ENCODE results near the gene NPTX1. TPM values are rescaled to one million over a fixed set of nuclear protein-coding genes. Genes with fewer than 3 reads are reported as not detected.

Gene NPTX1
- total and polyA plus RNA-seq, 2 of the 13 experiments (the other 11 are each of a cell fraction or from before 2014, with no cell fraction given) = 0.01 TPM; not detected in 1

DNA sequence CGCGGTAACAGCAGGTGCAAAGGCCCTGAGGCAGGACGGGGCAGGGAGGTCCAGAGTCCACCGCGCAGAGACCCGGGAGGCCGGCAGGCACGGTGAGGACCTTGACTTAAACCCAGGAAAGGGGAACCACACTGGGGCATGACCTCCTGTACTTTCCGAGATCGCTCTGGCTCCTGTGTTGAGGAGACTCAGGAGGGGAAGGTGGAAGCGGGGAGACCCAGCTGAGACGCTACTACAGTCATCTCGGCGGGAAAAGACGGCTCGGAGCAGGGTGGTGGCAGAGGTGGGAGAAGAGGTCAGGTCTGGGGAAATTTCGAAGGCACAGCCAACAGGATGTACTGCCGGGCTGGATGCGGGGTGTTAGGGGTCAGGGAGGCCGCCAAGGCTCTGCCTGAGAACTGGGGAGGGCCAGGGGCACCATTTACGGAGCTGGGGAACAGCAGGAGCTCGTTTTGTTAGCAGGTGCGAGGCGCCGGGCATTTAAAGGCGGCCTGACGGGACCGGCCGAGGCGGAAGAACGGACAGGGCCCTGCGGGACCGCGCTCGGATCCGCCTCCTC is 22.3 kb downstream of the NPTX1 start (continued):
- TF ChIP-seq, protein P1, sequence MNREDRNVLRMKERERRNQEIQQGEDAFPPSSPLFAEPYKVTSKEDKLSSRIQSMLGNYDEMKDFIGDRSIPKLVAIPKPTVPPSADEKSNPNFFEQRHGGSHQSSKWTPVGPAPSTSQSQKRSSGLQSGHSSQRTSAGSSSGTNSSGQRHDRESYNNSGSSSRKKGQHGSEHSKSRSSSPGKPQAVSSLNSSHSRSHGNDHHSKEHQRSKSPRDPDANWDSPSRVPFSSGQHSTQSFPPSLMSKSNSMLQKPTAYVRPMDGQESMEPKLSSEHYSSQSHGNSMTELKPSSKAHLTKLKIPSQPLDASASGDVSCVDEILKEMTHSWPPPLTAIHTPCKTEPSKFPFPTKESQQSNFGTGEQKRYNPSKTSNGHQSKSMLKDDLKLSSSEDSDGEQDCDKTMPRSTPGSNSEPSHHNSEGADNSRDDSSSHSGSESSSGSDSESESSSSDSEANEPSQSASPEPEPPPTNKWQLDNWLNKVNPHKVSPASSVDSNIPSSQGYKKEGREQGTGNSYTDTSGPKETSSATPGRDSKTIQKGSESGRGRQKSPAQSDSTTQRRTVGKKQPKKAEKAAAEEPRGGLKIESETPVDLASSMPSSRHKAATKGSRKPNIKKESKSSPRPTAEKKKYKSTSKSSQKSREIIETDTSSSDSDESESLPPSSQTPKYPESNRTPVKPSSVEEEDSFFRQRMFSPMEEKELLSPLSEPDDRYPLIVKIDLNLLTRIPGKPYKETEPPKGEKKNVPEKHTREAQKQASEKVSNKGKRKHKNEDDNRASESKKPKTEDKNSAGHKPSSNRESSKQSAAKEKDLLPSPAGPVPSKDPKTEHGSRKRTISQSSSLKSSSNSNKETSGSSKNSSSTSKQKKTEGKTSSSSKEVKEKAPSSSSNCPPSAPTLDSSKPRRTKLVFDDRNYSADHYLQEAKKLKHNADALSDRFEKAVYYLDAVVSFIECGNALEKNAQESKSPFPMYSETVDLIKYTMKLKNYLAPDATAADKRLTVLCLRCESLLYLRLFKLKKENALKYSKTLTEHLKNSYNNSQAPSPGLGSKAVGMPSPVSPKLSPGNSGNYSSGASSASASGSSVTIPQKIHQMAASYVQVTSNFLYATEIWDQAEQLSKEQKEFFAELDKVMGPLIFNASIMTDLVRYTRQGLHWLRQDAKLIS (CRISPR knock-in tag; IDR thresholded peaks at IDR 0.05) = 0 out of 2 replicates have a peak, but pooled peaks have one; percentile 48
- no peak for TF ChIP-seq BHLHE40 (IDR thresholded peaks at IDR 0.05; ENCODE audit: low read length)
- TF ChIP-seq, protein P2, sequence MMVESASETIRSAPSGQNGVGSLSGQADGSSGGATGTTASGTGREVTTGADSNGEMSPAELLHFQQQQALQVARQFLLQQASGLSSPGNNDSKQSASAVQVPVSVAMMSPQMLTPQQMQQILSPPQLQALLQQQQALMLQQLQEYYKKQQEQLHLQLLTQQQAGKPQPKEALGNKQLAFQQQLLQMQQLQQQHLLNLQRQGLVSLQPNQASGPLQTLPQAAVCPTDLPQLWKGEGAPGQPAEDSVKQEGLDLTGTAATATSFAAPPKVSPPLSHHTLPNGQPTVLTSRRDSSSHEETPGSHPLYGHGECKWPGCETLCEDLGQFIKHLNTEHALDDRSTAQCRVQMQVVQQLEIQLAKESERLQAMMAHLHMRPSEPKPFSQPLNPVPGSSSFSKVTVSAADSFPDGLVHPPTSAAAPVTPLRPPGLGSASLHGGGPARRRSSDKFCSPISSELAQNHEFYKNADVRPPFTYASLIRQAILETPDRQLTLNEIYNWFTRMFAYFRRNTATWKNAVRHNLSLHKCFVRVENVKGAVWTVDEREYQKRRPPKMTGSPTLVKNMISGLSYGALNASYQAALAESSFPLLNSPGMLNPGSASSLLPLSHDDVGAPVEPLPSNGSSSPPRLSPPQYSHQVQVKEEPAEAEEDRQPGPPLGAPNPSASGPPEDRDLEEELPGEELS (CRISPR knock-in tag; IDR thresholded peaks at IDR 0.05) = no peak
- peak; percentile 43; the same call in 1 of the 2 replicates for TF ChIP-seq EED (CRISPR knock-in tag; IDR thresholded peaks at IDR 0.05)
- no peak for TF ChIP-seq ZFX (CRISPR knock-in tag; IDR thresholded peaks at IDR 0.05; ENCODE audit: low read depth)
- peak; percentile 49; the same call in 1 of the 2 replicates for TF ChIP-seq EHMT2 (IDR thresholded peaks at IDR 0.05; ENCODE audit: borderline replicate concordance, low read depth, low read length)
- TF ChIP-seq, protein P3, sequence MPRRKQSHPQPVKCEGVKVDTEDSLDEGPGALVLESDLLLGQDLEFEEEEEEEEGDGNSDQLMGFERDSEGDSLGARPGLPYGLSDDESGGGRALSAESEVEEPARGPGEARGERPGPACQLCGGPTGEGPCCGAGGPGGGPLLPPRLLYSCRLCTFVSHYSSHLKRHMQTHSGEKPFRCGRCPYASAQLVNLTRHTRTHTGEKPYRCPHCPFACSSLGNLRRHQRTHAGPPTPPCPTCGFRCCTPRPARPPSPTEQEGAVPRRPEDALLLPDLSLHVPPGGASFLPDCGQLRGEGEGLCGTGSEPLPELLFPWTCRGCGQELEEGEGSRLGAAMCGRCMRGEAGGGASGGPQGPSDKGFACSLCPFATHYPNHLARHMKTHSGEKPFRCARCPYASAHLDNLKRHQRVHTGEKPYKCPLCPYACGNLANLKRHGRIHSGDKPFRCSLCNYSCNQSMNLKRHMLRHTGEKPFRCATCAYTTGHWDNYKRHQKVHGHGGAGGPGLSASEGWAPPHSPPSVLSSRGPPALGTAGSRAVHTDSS (CRISPR knock-in tag; conservative IDR thresholded peaks at IDR 0.05) = no peak
- no peak for TF ChIP-seq ZNF710 (CRISPR knock-in tag; IDR thresholded peaks at IDR 0.05; ENCODE audit: borderline replicate concordance)
- no peak for TF ChIP-seq ARID3A (IDR thresholded peaks at IDR 0.05; ENCODE audit: low read depth, low read length)
- TF ChIP-seq ZNF17 (CRISPR knock-in tag; IDR thresholded peaks at IDR 0.05) = no peak
- TF ChIP-seq, protein P4, sequence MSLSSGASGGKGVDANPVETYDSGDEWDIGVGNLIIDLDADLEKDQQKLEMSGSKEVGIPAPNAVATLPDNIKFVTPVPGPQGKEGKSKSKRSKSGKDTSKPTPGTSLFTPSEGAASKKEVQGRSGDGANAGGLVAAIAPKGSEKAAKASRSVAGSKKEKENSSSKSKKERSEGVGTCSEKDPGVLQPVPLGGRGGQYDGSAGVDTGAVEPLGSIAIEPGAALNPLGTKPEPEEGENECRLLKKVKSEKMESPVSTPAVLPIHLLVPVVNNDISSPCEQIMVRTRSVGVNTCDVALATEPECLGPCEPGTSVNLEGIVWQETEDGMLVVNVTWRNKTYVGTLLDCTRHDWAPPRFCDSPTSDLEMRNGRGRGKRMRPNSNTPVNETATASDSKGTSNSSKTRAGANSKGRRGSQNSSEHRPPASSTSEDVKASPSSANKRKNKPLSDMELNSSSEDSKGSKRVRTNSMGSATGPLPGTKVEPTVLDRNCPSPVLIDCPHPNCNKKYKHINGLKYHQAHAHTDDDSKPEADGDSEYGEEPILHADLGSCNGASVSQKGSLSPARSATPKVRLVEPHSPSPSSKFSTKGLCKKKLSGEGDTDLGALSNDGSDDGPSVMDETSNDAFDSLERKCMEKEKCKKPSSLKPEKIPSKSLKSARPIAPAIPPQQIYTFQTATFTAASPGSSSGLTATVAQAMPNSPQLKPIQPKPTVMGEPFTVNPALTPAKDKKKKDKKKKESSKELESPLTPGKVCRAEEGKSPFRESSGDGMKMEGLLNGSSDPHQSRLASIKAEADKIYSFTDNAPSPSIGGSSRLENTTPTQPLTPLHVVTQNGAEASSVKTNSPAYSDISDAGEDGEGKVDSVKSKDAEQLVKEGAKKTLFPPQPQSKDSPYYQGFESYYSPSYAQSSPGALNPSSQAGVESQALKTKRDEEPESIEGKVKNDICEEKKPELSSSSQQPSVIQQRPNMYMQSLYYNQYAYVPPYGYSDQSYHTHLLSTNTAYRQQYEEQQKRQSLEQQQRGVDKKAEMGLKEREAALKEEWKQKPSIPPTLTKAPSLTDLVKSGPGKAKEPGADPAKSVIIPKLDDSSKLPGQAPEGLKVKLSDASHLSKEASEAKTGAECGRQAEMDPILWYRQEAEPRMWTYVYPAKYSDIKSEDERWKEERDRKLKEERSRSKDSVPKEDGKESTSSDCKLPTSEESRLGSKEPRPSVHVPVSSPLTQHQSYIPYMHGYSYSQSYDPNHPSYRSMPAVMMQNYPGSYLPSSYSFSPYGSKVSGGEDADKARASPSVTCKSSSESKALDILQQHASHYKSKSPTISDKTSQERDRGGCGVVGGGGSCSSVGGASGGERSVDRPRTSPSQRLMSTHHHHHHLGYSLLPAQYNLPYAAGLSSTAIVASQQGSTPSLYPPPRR (CRISPR knock-in tag; IDR thresholded peaks at IDR 0.05; ENCODE audit: borderline replicate concordance) = no peak
- TF ChIP-seq ZNF160 (CRISPR knock-in tag; IDR thresholded peaks at IDR 0.05) = no peak
